Cerebellar nuclear complex (tissue), 1 donor: Measurements from ENCODE around the gene RGS9BP.
A peak's percentile ranks its signal among the peaks of the same experiment; 100 is the strongest.
"Not testable (repeated sequence)": the region's sequence is repeated elsewhere in the genome, so short reads cannot be mapped to it uniquely, and the experiment has no call there.

Source experiments
- DNase-seq, 2 experiments: peaks; one replicate each; lab custom pipeline; 2025; lab: John Stamatoyannopoulos, UW

The RGS9BP gene

DNA sequence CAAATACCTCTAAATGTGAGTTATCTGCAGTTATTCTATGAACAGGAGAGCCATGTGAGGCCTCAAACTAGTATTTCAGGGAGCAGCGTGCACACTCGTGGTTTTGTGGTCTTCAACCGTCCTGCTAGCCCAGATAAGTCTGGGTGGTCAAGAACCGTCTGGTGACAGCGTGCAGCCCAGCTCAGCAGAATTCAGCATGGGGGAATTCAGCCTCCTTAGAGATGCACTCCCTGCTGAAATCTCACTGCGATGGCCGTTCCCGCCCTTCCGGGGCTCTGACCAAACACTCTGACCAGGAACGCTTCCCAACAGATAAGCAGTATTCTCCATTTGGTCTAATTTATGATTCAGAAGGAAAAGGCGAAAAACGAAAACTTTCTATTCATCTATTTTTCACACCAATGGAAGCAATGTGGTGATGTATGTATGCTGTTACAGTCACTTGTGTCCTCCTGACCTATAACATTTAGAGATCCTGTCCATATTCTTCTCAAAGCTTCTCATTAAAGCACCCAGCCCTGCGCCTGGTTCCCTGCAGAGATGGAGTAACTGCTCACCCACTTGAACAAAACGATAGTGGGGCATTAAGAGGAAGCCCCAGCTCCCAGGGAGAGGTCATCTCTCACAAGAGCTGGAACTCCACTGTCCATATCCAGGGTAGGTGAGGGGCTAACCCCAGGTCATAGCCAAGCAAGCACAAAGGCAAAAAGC is 3.6 kb upstream of the RGS9BP start:
- DNase-seq: no peak

- no peak for DNase-seq
Observed at GRCh38 chr19:32672841-32673240, 2.8 kb upstream of the RGS9BP start.

DNA sequence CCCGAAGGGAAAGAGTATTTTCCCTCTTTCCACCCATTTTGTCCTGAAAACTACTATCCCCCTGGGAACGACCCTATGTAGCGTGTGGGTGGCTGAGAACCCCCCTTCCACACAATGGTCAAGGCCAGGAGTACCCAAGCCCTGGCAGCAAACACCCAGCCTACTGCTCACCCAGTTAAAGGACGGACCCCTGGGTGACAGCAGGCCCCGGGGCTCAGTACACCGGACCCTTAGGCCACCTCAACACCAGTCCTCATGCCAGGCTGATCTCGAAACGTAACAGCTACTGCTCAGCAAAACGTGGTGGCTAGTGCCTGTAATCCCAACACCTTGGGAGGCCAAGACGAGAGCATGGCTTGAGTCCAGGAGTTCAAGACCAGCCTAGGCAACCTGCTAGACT is 2.1 kb upstream of the RGS9BP start:
- no peak for DNase-seq

DNA sequence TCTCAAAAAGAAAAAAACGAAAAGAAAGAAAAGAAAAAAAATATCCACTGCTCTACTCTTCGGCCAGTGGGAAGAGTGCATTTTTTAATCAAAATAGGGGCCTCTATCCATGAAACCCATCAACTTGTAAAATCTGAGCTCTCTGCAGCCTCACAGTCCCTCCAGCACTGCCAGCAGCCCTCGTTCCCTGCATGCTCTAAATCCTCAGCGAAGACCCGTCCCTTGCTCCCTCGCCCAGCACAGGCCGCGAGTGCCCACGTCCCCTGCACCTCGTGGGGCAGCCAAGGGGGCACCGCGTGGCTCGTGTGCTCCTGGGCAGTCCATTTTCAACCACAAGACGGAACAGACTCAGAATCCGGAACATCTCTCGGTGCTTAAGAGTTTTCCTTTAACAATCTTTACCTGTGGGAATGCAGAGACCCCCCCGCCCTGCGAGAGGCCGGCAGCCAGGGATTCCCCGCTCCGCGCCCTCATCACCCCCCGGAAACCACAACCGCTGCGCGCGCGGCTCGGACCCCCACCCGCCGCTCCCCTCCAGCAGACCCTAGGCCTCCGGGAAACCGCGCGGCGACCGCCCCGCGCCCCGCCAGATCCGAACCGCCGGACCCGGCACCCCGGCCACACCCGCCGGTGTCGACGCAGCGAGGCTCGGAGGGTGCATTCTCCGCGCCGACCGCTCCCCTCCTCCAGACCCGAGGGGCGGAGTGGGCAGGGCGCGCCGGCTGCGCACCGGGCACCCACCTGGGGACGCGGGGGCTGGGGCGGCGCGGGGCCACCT is 1.3 kb upstream of the RGS9BP start:
- DNase-seq: no peak

DNA sequence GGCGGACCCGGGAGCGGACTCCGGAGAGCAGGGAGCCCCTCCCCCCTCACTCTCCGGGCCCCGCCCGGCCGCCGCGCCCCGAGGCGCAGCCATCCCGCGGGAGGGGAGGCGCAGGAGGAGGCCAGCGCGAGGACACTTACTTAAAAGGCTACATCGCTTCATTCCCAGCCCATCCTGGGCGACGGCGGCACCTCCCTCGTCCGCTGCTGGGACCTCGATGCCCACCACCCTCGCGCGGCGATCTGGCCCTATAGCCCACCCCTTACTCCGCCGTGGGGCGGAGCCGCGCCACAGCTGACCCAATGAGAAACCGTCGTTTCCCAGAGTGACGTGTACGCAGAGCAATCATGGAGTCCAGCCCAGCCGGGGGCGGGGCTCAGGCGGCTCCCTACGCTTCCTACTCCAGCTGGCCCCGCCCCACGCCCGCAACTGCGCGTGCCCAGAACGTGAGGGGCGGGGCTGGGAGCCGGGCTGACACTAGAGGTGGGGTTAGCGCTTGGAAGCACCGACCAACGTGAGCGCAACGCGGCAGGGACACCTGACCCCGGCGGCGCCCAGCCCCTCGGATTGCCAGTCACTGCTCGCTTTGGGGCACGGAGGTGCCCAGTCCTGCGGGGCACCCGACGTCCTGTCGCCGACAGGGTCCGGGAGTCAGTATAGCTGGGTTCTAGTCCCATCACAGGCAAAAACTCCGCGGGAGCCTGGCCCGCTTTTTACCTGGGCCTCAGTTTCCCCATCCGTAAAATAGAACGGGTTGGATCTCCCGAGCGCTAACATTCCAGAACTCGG is 523 bp upstream of the RGS9BP start, which contains the start of gene ANKRD27:
TSS of gene ANKRD27 (minus strand) at position 250 of the 789 bp plus-strand sequence. CDS start 16,165 bp downstream, outside the sequence.
- DNase-seq: peak; percentile 86 to 90

- DNase-seq: no peak
Observed at GRCh38 chr19:32676186-32676894, 692 bp downstream of the RGS9BP start.

GRCh38 chr19:32676895-32677359 is 1.3 kb downstream of the RGS9BP start:
- no peak for DNase-seq

DNA sequence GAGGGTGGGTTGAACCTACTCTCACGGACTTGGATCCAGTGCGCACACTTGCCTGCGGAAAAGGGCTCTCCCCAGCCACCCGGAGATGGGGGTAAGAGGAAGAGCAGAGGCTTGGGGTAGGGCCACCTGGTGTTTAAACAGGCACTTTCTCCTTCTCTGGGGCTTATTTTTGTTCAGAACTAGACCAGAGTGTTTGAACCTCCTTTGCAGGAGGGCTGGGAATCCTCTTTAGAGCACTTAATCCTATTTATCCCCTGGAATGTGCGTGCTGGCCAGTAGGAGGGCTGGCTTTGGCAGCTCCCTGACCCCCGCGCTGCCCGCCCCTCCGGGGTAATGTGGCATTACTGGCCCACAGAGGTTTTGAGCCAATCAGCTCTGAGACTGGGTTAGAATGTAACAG is 2.0 kb downstream of the RGS9BP start:
- no peak for DNase-seq

DNA sequence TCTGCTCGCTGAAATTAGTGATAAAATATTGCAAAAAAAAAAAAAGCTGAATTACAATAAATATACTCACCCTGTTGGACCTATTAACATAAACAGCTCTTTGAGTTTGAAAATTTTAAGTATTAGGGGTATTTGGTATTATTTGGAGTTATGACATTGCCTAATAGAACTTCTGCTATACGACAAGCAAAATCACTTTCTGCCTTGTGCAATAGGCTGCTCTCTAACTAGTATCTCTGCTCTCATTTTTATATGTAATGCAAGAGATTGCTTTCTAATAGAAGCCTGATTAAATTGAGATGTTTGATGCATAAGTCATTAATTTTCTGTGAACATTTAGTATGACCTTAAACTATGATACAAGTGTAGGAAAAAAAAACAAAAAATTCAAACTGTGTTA is 5.3 kb downstream of the RGS9BP start:
- DNase-seq: no peak

DNA sequence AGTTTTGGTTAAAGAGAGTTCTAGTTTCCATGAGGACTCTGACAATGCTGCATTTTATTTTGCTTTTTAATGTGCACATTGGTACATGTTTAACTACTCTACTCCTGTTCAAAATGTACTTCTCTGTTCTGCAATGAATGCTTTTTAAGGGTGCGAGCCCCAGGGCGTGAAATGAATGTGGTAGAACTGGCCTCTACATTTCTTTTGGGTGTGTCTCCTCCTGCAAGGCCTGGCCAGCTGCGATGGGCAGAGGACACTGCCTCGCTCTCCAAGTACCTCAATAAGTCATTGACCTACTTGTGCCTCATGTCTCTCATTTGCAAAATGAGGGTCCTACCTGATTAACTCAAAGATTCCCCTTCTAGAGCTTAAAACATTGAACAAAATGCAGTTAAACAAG is 6.7 kb downstream of the RGS9BP start:
- DNase-seq: no peak

DNA sequence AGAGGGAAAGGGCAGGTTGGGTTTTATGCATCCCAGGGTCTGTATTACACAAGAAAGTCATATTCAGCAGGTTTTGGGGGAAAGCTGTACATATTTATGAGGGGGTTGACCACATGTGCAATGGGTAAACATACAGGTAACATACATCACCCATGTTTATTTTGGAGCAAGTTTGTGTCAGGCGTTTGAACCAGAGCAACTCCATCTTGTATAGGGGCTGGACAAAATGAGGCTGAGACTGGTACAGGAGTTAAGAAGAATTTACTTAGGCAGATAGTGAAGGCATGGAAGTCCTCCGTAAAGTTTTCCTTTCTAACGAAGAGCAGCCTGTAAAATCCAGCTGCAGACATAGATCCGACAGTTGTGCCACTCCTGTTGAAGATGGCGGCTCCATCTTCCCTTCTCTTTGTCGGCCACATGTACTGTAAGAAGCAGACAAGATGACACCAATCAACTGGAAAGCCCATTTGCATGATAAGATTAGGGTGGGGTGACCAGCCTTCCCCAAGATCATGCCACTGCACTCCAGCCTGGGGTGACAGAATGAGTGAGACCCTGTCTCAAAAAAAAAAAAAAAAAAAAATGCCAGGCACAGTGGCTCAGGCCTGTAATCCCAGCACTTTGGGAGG is 11.3 kb downstream of the RGS9BP start:
- no peak for DNase-seq

GRCh38 chr19:32687681-32688080 is 12.0 kb downstream of the RGS9BP start:
- no peak for DNase-seq

DNA sequence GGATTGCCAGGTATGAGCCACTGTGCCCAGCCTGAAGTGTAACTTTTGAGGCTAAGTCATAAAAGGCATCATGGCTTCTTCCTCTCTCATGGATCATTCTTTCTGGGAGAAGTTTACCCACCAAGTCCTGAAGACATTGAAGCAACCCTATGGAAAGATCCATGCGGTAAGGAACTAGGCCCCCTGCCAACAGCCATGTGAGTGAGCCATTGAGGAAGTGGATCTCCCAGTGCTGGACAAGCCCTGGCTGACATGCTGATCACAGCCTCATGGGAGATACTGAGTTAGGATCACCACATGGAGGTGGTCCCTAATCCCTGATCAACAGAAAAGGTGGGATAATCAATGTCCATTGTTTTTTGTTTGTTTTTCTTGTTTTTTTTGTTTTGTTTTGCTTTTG is 12.7 kb downstream of the RGS9BP start:
- DNase-seq: no peak

DNA sequence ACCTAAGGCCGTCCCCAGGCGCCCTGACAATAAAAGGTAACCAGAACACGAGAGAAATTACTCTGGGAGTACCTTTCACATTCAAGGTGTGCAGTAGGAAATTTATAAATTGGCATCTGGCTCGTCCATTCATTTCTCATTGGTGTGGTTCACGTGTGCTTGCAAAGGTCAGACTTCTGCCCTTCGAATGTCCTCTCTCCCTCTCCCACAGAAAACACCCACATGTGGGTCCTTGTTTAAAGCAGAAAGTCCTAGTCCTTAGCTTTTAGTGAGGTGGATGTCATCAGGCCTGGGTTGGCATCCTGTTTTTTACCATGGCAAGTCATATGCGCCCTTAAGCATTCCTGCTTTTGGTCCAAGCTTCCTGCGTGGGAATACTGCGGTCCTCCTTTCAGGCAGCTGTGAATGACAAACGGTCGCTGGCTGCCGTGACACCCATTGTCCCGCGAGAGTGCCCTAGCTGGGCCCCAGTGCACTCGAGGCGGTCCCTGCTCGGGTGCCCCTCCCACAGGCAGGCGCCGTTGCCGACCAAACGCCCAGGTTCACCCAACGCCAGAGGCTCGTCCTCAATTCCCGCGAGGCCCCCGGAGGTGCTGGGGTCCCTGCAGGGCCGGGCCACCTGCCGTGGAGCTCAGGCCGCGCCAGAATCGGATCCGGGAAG is 15.8 kb downstream of the RGS9BP start, which contains the start of gene NUDT19:
TSS of gene NUDT19 (plus strand) at position 531 of the 661 bp plus-strand sequence. CDS start 140 bp downstream, outside the sequence.
- DNase-seq: peak in 1 of 2 experiments; percentile 6

DNA sequence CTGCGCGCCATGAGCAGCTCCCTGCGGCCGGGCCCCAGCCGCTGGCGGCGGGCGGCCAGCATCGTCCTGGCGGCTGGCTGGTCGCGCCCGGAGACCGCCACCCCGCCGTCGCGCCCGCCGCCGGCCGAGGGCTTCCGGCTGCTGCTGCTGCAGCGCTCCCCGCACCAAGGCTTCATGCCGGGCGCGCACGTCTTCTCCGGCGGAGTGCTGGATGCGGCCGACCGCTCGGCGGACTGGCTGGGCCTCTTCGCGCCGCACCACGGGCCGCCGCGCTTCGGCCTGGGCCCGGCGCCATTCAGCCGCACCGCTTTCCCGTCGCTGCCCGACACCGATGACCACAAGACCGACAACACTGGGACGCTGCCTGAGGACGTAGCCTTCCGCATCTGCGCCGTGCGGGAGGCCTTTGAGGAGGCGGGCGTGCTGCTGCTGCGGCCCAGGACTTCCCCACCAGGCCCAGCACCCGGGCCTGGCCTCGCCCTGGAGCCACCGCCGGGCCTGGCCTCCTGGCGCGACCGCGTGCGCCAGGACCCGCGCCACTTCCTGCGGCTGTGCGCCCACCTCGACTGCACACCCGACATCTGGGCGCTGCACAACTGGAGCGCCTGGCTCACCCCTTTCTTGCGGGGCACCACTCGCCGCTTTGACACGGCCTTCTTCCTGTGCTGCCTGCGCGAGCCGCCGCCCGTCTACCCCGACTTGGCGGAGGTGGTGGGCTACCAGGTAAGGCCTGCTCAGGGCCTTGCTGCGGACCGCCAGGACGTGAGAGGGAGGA is 16.5 kb downstream of the RGS9BP start:
- DNase-seq: no peak

- DNase-seq: no peak
Observed at GRCh38 chr19:32692727-32693061, 17.0 kb downstream of the RGS9BP start.

GRCh38 chr19:32693151-32694108 is 17.8 kb downstream of the RGS9BP start:
- not testable (repeated sequence) for DNase-seq

DNA sequence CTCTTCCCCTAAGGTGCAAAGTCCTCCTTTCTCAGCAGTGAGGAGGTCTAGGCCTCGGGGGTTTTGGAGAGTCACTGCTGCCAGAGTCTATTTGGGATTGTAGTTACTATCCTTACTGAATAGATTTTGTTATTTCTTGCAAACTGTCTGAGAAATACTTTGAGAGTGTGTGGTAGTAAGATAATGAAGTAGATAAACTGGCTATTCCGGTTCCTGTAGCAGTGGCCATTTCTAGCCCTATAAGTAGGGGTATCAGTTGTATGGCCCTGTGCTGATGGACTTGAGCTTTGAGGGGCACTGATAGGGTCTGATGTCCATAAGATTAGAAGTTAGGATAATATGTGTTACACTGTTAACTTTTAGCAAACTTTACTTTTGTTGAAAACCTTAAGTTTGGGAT is 18.7 kb downstream of the RGS9BP start:
- not testable (repeated sequence) for DNase-seq

GRCh38 chr19:32694851-32695250 is 19.2 kb downstream of the RGS9BP start:
- DNase-seq: not testable (repeated sequence)
